ENCODE data around the gene A4GALT. TPM values are rescaled to one million over a fixed set of nuclear protein-coding genes. Genes with fewer than 3 reads are reported as not detected.
A peak's percentile ranks its signal among the peaks of the same experiment; 100 is the strongest.

Gene A4GALT
- total and polyA plus RNA-seq, 2 experiments from 2014 or later = 2.2 to 4.4 TPM

DNA sequence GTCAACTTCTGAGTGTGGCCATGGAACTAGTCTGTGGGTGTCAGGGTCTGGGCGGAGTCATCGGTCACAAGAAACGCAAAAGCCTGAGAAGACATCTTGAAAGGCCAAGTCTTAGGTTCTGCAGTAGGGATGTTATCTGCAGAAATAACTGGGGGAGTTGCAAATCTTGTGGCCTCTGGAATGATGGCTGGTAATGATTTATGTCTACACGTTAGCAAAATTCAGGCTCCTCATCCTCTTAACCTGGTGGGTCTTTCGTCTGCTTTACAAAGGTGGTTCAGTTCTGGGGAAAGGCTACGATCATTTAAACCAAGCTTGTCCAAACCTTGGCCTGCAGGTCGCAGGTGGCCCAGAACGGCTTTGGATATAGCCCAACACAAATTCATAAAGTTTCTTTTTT, 64.1 kb downstream of the A4GALT start:
- no peaks in the 10 kb centered on the region for H3K4me1 ChIP-seq (ENCODE audit: insufficient read depth)
- H3K9me2 ChIP-seq (replicated peaks; ENCODE audit: insufficient read depth) = no peaks in the 10 kb centered on the region
- H4K20me1 ChIP-seq (ENCODE audit: insufficient read depth, poor library complexity, severe bottlenecking) = no peaks in the 10 kb centered on the region
- H3K4me3 ChIP-seq = no peak overlapping the region
- DNase-seq (ENCODE audit: low spot score) = no peak
- WGBS (ENCODE audit: low lambda C conversion rate, missing lambda C conversion rate) = 93% methylated on average over 8 of the region's 8 CpGs
- H2AFZ ChIP-seq = no peak overlapping the region
- H3K27me3 ChIP-seq = no peaks in the 10 kb centered on the region
- TF ChIP-seq, protein P1, sequence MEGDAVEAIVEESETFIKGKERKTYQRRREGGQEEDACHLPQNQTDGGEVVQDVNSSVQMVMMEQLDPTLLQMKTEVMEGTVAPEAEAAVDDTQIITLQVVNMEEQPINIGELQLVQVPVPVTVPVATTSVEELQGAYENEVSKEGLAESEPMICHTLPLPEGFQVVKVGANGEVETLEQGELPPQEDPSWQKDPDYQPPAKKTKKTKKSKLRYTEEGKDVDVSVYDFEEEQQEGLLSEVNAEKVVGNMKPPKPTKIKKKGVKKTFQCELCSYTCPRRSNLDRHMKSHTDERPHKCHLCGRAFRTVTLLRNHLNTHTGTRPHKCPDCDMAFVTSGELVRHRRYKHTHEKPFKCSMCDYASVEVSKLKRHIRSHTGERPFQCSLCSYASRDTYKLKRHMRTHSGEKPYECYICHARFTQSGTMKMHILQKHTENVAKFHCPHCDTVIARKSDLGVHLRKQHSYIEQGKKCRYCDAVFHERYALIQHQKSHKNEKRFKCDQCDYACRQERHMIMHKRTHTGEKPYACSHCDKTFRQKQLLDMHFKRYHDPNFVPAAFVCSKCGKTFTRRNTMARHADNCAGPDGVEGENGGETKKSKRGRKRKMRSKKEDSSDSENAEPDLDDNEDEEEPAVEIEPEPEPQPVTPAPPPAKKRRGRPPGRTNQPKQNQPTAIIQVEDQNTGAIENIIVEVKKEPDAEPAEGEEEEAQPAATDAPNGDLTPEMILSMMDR (IDR thresholded peaks at IDR 0.05; ENCODE audit: poor library complexity) = no peak
- TF ChIP-seq EZH2 (IDR thresholded peaks at IDR 0.05; ENCODE audit: borderline replicate concordance) = no peak
- no peak for TF ChIP-seq EZH2phosphoT487 (IDR thresholded peaks at IDR 0.05; ENCODE audit: low read depth, severe bottlenecking, unreplicated experiment)
- H3K9me3 ChIP-seq (ENCODE audit: low read depth) = no peaks in the 10 kb centered on the region
- H3K4me2 ChIP-seq = no peak overlapping the region
- no peak overlapping the region for H3K27ac ChIP-seq
- no peaks in the 10 kb centered on the region for H3K36me3 ChIP-seq (replicated peaks; ENCODE audit: insufficient read depth, low read depth)
- H3K79me2 ChIP-seq = no peaks in the 10 kb centered on the region

DNA sequence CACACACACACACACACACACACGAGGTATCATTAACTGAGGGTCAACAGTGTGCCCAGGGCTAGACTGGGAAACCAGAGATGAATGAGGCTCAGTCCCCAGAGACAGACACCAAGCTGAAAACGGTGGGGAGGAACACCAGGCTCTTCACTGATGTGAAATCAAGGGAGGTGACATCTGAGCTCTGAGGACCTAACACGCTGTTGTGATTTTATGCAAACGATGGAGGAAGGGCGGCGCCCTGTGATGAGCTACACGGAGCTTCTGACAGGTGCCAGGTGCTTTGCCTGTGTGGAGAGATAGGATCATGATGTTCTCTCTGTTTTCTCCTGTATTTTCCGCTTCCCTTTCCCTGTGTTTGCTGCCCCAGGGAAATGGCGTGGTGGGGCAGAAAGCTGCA, 65.0 kb downstream of the A4GALT start:
- no peak overlapping the region for H3K4me3 ChIP-seq
- 71% methylated on average over 9 of the region's 9 CpGs for WGBS (ENCODE audit: low lambda C conversion rate, missing lambda C conversion rate)
- no peak for TF ChIP-seq EZH2 (IDR thresholded peaks at IDR 0.05; ENCODE audit: borderline replicate concordance)
- no peak for TF ChIP-seq EZH2phosphoT487 (IDR thresholded peaks at IDR 0.05; ENCODE audit: low read depth, severe bottlenecking, unreplicated experiment)
- TF ChIP-seq, protein P1 (IDR thresholded peaks at IDR 0.05; ENCODE audit: poor library complexity) = no peak

DNA sequence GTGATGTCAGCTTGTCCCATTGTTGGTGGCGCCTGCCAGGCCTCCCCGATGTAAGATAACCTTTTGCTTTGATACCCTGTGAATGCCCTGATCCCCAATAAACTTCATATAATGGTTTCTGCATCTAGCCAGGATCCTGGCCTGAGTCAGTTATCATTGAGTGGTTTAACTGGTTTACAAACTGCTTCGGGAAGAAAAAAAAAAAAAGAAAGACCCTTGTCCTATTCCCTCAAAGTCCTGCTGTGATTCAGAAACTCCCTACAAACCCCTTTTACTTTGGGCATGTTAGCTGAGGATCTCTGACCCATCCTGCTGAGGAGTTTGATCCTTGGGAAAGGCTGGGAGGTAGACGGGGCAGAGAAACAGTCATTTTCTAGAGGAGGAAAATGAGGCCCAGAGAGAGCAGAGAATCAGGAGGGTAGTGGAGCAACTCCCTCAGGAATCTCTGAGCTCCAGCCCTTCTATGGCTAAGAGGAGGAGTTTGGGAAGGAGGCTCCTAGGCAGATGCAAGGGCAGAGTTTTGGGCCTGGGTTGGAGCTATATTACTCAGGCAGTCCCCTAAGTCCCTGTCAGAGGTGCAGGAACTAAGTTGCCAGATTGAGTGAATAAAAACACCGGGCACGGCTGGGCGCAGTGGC, 66.1 kb downstream of the A4GALT start:
- no peak overlapping the region for H2AFZ ChIP-seq
- no peak overlapping the region for H3K4me3 ChIP-seq
- H3K4me2 ChIP-seq = no peak overlapping the region
- peak overlapping the region; percentile 53 for H3K27ac ChIP-seq
- H3K79me2 ChIP-seq = peaks cover 6% of the 10 kb centered on the region
- no peak for DNase-seq (ENCODE audit: low spot score)
- TF ChIP-seq EZH2 (IDR thresholded peaks at IDR 0.05; ENCODE audit: borderline replicate concordance) (no peak), EZH2phosphoT487 (IDR thresholded peaks at IDR 0.05; ENCODE audit: low read depth, severe bottlenecking, unreplicated experiment) (no peak)
- TF ChIP-seq, protein P1 (IDR thresholded peaks at IDR 0.05; ENCODE audit: poor library complexity) = no peak
- H3K27me3 ChIP-seq = no peaks in the 10 kb centered on the region
- no peaks in the 10 kb centered on the region for H4K20me1 ChIP-seq (ENCODE audit: insufficient read depth, poor library complexity, severe bottlenecking)
- H3K9me2 ChIP-seq (replicated peaks; ENCODE audit: insufficient read depth) = no peaks in the 10 kb centered on the region
- 70% methylated on average over 7 of the region's 7 CpGs for WGBS (ENCODE audit: low lambda C conversion rate, missing lambda C conversion rate)
- H3K9me3 ChIP-seq (ENCODE audit: low read depth) = no peaks in the 10 kb centered on the region
- H3K4me1 ChIP-seq (ENCODE audit: insufficient read depth) = peaks cover 2% of the 10 kb centered on the region
- H3K36me3 ChIP-seq (replicated peaks; ENCODE audit: insufficient read depth, low read depth) = no peaks in the 10 kb centered on the region

More for the DNA sequence above, 65.0 kb downstream of the A4GALT start:
- Histone ChIP-seq H3K9me3 (ENCODE audit: low read depth) (no peaks in the 10 kb centered on the region), H3K79me2 (no peaks in the 10 kb centered on the region), H3K9me2 (replicated peaks; ENCODE audit: insufficient read depth) (no peaks in the 10 kb centered on the region), H3K27ac (no peak overlapping the region), H2AFZ (no peak overlapping the region), H3K4me1 (ENCODE audit: insufficient read depth) (no peaks in the 10 kb centered on the region), H3K27me3 (no peaks in the 10 kb centered on the region), H4K20me1 (ENCODE audit: insufficient read depth, poor library complexity, severe bottlenecking) (no peaks in the 10 kb centered on the region), H3K4me2 (no peak overlapping the region), H3K36me3 (replicated peaks; ENCODE audit: insufficient read depth, low read depth) (no peaks in the 10 kb centered on the region)
- DNase-seq (ENCODE audit: low spot score) = no peak

Measured in hepatocyte (in vitro differentiated cells).